Muscle layer of duodenum (tissue), 2 donors: Measurements from ENCODE around the gene C11orf54.
A peak's percentile ranks its signal among the peaks of the same experiment; 100 is the strongest.
"Not testable (repeated sequence)": the region's sequence is repeated elsewhere in the genome, so short reads cannot be mapped to it uniquely, and the experiment has no call there.

Source experiments
- H3K27ac ChIP-seq: one replicate; pipeline ENCODE4 v1.7.0; 2013; ENCODE audit warnings: mild to moderate bottlenecking, low read length
- H3K27me3 ChIP-seq: one replicate; pipeline ENCODE4 v1.7.0; 2013; ENCODE audit warnings: low read depth, mild to moderate bottlenecking, control low read depth, low read length
- H3K36me3 ChIP-seq, 2 donors: one replicate each; pipeline ENCODE4 v1.7.0; 2013; ENCODE audit warnings: low read length in 2 of 2, control low read depth in 1 of 2, mild to moderate bottlenecking in 1 of 2; ENCODE audit not compliant: insufficient read depth in 2 of 2, control insufficient read depth in 1 of 2
- H3K4me1 ChIP-seq, 2 donors: one replicate each; pipeline ENCODE4 v1.7.0; 2013; ENCODE audit warnings: low read length in 2 of 2, mild to moderate bottlenecking in 2 of 2, control low read depth in 1 of 2, moderate library complexity in 1 of 2; ENCODE audit not compliant: insufficient read depth in 2 of 2, control insufficient read depth in 1 of 2
- H3K4me3 ChIP-seq, 2 donors: one replicate each; pipeline ENCODE4 v1.7.0; 2013; ENCODE audit warnings: low read length in 2 of 2, low read depth in 1 of 2, mild to moderate bottlenecking in 1 of 2
- H3K9me3 ChIP-seq, 2 donors: one replicate each; pipeline ENCODE4 v1.7.0; 2013; ENCODE audit warnings: low read length in 2 of 2, control low read depth in 1 of 2, mild to moderate bottlenecking in 1 of 2; ENCODE audit not compliant: control insufficient read depth in 1 of 2
- donor health status: healthy.

C11orf54 gene

DNA sequence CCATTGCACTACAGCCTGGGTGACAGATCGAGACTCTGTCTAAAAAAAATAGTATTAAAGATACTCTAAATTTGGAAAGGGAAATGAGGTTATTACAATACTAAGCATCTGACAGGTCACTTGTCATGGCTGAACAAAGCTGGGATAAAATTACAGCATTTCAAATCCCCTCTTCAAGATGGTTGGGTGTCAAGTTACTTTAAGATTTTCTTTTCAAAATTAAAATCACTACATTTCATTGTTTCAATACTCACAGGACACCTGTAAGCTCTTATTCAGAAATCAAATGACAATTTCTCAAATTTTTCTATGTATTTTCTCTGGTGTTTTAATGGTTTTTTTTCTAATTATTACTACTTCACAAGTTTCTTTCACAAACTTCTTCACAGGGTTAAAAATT, 5.8 kb upstream of the C11orf54 start:
- Histone ChIP-seq H3K9me3 (no peaks in the 10 kb centered on the region), H3K27ac (no peak overlapping the region), H3K4me1 (peaks cover 16 to 25% of the 10 kb centered on the region in 2 donors), H3K4me3 (no peak overlapping the region), H3K27me3 (no peaks in the 10 kb centered on the region), H3K36me3 (peaks cover 75 to 79% of the 10 kb centered on the region in 2 donors)

DNA sequence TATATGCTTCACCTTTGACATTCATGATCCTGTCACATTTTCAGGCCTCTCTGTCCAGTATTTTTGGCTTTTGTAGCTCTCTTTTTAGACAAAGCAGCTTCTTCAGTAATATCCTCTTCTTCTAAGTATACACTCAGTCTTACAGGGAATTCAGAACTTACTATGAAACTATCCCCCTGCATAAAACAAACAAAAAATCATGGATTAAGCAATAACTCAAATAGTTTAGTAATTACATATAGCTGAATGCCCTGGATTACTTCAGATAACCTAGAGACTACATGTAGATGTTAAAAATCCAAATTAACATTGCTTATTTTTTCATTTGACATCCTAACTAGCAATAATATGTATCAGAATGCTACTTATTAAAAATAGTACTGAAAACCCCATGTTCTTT, 5.3 kb upstream of the C11orf54 start:
- Histone ChIP-seq H3K36me3 (peaks cover 70 to 79% of the 10 kb centered on the region in 2 donors), H3K27ac (no peak overlapping the region), H3K9me3 (no peaks in the 10 kb centered on the region), H3K27me3 (no peaks in the 10 kb centered on the region), H3K4me1 (peaks cover 16 to 25% of the 10 kb centered on the region in 2 donors), H3K4me3 (no peak overlapping the region)

DNA sequence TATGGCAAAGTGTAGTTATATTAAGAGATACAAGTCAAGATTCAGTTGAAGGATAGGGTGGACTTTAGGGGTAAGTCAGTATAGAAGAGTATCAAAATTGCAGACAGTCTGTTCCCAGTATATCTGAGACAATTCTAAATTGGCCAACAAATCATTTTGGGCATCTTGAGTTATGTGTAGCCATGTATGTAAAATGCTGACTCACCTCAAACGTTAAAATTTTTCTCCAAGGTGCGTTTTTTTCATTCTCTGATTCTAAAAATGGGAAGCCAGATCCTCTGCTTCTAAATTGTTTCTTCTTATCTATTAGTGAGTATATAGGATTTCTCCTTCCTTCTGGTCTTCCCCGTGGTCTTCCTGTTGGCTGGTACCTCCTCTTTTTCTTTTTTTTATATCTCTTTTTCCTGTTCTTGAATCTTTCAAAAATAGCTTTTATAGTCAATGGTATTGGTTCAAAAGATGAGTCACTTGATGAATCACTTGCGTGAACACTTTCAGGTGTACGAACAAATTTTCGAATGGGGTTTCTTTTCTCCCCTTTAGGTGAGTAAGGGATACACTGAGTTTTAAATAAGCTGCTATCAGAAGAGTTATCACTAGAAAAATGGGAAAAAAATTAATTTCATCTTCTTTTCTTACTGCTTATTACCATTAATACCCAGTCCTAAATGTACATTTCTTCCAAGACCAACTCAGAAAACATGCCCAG, 3.4 kb upstream of the C11orf54 start:
- no peak overlapping the region for H3K27ac ChIP-seq
- H3K9me3 ChIP-seq = no peaks in the 10 kb centered on the region
- H3K27me3 ChIP-seq = no peaks in the 10 kb centered on the region
- H3K4me3 ChIP-seq = peak overlapping the region; percentile 15 to 88
- H3K36me3 ChIP-seq = peaks cover 51 to 65% of the 10 kb centered on the region in 2 donors
- H3K4me1 ChIP-seq = peaks cover 12 to 29% of the 10 kb centered on the region in 2 donors

DNA sequence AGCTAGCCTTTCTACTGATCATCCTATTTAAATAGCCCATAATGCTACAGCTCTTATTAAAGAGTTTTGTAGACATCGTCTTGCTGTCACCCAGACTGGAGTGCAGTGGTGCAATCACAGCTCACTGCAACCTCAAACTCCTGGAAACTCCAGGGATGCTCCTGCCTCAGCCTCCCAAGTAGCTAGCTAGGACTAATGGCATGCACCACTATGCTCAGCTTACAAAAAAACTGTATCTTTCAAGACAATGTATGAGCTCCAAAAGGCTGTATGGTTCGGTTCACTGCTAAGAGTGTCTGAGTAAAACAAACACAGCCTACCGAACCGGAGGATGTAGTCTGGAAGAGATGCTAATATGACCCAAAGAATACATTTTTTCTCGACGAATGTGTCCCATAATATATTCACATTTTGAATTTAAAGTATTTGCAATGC, 2.8 kb upstream of the C11orf54 start:
- Histone ChIP-seq H3K27ac (no peak overlapping the region), H3K4me1 (peaks cover 12 to 29% of the 10 kb centered on the region in 2 donors), H3K36me3 (peaks cover 47 to 59% of the 10 kb centered on the region in 2 donors), H3K9me3 (no peaks in the 10 kb centered on the region), H3K27me3 (no peaks in the 10 kb centered on the region), H3K4me3 (peak overlapping the region; percentile 88 to 99)

GRCh38 chr11:93740031-93740729, 1.3 kb upstream of the C11orf54 start:
- H3K27me3 ChIP-seq = no peaks in the 10 kb centered on the region
- peak overlapping the region; percentile 99 for H3K27ac ChIP-seq
- no peaks in the 10 kb centered on the region for H3K9me3 ChIP-seq
- peak overlapping the region; percentile 88 to 99 for H3K4me3 ChIP-seq
- H3K36me3 ChIP-seq = peaks cover 36 to 44% of the 10 kb centered on the region in 2 donors
- H3K4me1 ChIP-seq = peaks cover 12 to 29% of the 10 kb centered on the region in 2 donors

GRCh38 chr11:93740730-93741093, 760 bp upstream of the C11orf54 start:
- peak overlapping the region; percentile 99 for H3K27ac ChIP-seq
- no peaks in the 10 kb centered on the region for H3K27me3 ChIP-seq
- H3K4me3 ChIP-seq = peak overlapping the region; percentile 88 to 99
- H3K4me1 ChIP-seq = peaks cover 12 to 29% of the 10 kb centered on the region in 2 donors
- H3K9me3 ChIP-seq = no peaks in the 10 kb centered on the region
- peaks cover 32 to 39% of the 10 kb centered on the region in 2 donors for H3K36me3 ChIP-seq

GRCh38 chr11:93741882-93742226, 382 bp downstream of the C11orf54 start:
- peaks cover 12 to 29% of the 10 kb centered on the region in 2 donors for H3K4me1 ChIP-seq
- peaks cover 22 to 28% of the 10 kb centered on the region in 2 donors for H3K36me3 ChIP-seq
- no peaks in the 10 kb centered on the region for H3K27me3 ChIP-seq
- H3K4me3 ChIP-seq = peak overlapping the region; percentile 88 to 99
- peak overlapping the region; percentile 99 for H3K27ac ChIP-seq
- H3K9me3 ChIP-seq = no peaks in the 10 kb centered on the region

DNA sequence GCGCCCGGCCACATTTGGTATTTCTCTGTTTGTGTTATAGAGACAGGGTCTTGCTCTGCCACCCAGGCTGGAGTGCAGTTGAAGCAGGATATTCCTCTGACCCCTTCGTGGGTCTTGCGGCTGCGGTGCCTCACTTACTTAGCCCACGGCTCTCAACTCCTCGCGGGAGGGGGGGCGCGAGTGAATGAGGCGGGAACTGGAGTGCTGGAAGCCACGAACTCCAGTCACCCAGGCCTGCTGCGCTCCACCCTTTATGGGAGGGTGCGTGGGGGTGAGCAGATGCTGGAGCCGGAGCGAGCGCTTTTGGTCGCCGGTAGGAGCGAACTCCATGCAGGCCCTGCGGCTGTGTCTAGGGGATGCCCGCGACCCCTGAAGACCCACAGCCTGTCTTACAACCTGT, 1.8 kb downstream of the C11orf54 start:
- Histone ChIP-seq H3K27ac (no peak overlapping the region), H3K4me3 (no peak overlapping the region), H3K36me3 (peaks cover 8 to 14% of the 10 kb centered on the region in 2 donors), H3K9me3 (no peaks in the 10 kb centered on the region), H3K27me3 (no peaks in the 10 kb centered on the region), H3K4me1 (peaks cover 9 to 24% of the 10 kb centered on the region in 2 donors)

DNA sequence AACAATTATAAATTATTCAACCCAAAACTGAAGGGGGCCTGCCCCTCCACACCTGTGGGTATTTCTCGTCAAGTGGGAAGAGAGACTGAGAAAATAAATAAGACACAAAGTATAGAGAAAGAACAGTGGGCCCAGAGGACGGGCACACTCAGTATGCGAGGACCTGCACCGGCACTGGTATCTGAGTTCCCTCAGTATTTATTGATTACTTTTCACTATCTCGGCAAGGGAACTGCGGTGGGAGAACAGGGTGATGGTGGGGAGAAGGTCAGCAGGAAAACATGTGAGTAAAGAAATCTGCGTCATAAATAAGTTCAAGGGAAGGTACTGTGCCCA, 3.2 kb downstream of the C11orf54 start:
- no peak overlapping the region for H3K4me3 ChIP-seq
- no peaks in the 10 kb centered on the region for H3K27me3 ChIP-seq
- no peak overlapping the region for H3K27ac ChIP-seq
- peaks cover 0 to 9% of the 10 kb centered on the region in 2 donors for H3K36me3 ChIP-seq
- peaks cover under 1 to 11% of the 10 kb centered on the region in 2 donors for H3K4me1 ChIP-seq
- H3K9me3 ChIP-seq = no peaks in the 10 kb centered on the region

- H3K36me3 ChIP-seq, H3K4me1 ChIP-seq, H3K4me3 ChIP-seq, H3K27me3 ChIP-seq, H3K27ac ChIP-seq, H3K9me3 ChIP-seq: not testable (repeated sequence)
Measured at GRCh38 chr11:93745005-93745755, 3.7 kb downstream of the C11orf54 start.

- Histone ChIP-seq H3K4me3 (no peak overlapping the region), H3K9me3 (no peaks in the 10 kb centered on the region), H3K27me3 (no peaks in the 10 kb centered on the region), H3K36me3 (peaks cover 0 to 4% of the 10 kb centered on the region in 2 donors), H3K4me1 (peaks cover 0 to 4% of the 10 kb centered on the region in 2 donors), H3K27ac (no peak overlapping the region)
Measured at GRCh38 chr11:93746101-93746500, 4.6 kb downstream of the C11orf54 start.
